Caco-2 (cell line): ENCODE measurements around the gene PPP4R1. TPM values are rescaled to one million over a fixed set of nuclear protein-coding genes. Genes with fewer than 3 reads are reported as not detected.

Experiments
- BruUV-seq: library from RNA; stranded (reverse); fragments of 400-500 nt; replicated peaks from 2 replicates; lab custom pipeline; 2021; lab: Mats Ljungman, UMichigan
- CTCF ChIA-PET: fragments of 300-600 bp; sonication (Branson Sonifier 250); formaldehyde crosslinking; loops from one replicate; lab custom pipeline; 2022; ENCODE audit warnings: antibody characterized with exemption; lab: Charles Lee
- POLR2A ChIA-PET: fragments of 300-600 bp; sonication (Branson Sonifier 250); formaldehyde crosslinking; loops from one replicate; lab custom pipeline; 2022; ENCODE audit warnings: antibody characterized with exemption; lab: Charles Lee
- DNase-seq, 2 experiments: peaks; one replicate each; pipeline versions ENCODE4 v3.0.0 to v3.0.0-alpha.2; 2020 to 2022
- H3K27me3 ChIP-seq: replicated peaks from 2 replicates; pipeline ENCODE4 v1.6.0; 2011; ENCODE audit warnings: low read length; ENCODE audit not compliant: control insufficient read depth, insufficient read depth
- H3K36me3 ChIP-seq: 2 replicates; pipeline ENCODE4 v1.5.1; 2011; ENCODE audit warnings: low read length; ENCODE audit not compliant: control insufficient read depth, insufficient read depth
- H3K4me1 ChIP-seq: fragments of 250-450 bp; sonication (Bioruptor Pico); 2 replicates; pipeline ENCODE4 v1.5.1; 2020; ENCODE audit warnings: mild to moderate bottlenecking
- H3K4me3 ChIP-seq: 2 replicates; pipeline ENCODE4 v1.5.1; 2011; ENCODE audit warnings: low read depth, mild to moderate bottlenecking, control low read depth, low read length
- H3K9me3 ChIP-seq: fragments of 250-450 bp; sonication (Bioruptor Pico); 2 replicates; pipeline ENCODE4 v1.5.1; 2020; ENCODE audit warnings: mild to moderate bottlenecking, moderate library complexity
- H3K27ac Mint-ChIP-seq: one replicate; pipeline ENCODE4 v1.8.0; 2022; ENCODE audit warnings: mixed read lengths; ENCODE audit not compliant: unreplicated experiment
- H3K27me3 Mint-ChIP-seq: one replicate; pipeline ENCODE4 v1.8.0; 2022; ENCODE audit warnings: mixed read lengths; ENCODE audit not compliant: insufficient read depth, unreplicated experiment
- H3K36me3 Mint-ChIP-seq: one replicate; pipeline ENCODE4 v1.8.0; 2022; ENCODE audit warnings: mild to moderate bottlenecking, mixed read lengths; ENCODE audit not compliant: insufficient read depth, unreplicated experiment
- H3K4me1 Mint-ChIP-seq: one replicate; pipeline ENCODE4 v1.8.0; 2022; ENCODE audit warnings: low read depth, mixed read lengths; ENCODE audit not compliant: unreplicated experiment
- H3K4me3 Mint-ChIP-seq: one replicate; pipeline ENCODE4 v1.8.0; 2022; ENCODE audit warnings: mild to moderate bottlenecking, moderate library complexity, mixed read lengths; ENCODE audit not compliant: unreplicated experiment
- H3K9me3 Mint-ChIP-seq: one replicate; pipeline ENCODE4 v1.8.0; 2022; ENCODE audit warnings: mixed read lengths; ENCODE audit not compliant: unreplicated experiment
- intact Hi-C: fragments of 100-400 bp; cut with micrococcal nuclease; formaldehyde crosslinking; loops from one replicate; pipeline ENCODE4 v1.10.0; 2022; ENCODE audit not compliant: unreplicated experiment
- total RNA-seq: library from RNA; stranded (reverse); gene quantifications from 2 replicates; pipeline ENCODE4 v1.2.3, GENCODE V29; 2022
- TF ChIP-seq, protein P1 (sequence below), 2 experiments: fragments of 200-600 bp in 1 of 2; IDR thresholded peaks; 1 replicate in 1 of 2; 2 replicates in 1 of 2; pipeline versions ENCODE4 v1.5.1 to v1.8.0; 2011 to 2022; ENCODE audit warnings: antibody characterized with exemption in 1 of 2, control low read depth in 1 of 2, inconsistent platforms in 1 of 2, low read depth in 1 of 2, low read length in 1 of 2, mild to moderate bottlenecking in 1 of 2, moderate library complexity in 1 of 2; ENCODE audit not compliant: insufficient read depth in 1 of 2, severe bottlenecking in 1 of 2, unreplicated experiment in 1 of 2

The PPP4R1 gene
- total RNA-seq, 1 experiment from 2014 or later = 96.6 TPM

DNA sequence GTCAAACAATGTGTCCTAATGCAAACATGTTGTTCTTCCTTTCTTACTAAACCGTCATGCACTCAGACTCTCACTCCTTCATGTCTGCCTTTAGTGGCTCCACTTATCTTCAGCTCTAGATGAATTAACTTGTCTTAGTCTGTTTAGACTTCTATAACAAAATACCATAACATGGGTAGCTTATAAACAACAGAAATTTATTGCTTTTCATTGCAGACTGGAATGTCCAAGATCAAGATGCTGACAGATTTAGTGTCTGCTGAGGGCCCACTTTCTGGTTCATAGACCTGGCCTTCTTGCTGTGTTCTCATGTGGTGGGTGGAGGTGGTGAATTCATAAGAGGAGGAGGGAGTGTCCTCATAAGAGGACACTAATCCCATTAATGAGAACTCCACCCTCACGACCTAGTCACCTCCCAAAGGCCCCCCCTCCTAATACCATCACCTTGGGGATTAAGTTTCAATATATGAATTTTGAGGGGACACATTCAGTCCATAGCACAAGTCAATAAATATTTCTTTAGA is 106.7 kb downstream of the PPP4R1 start:
- intact Hi-C loops = no loop called here

DNA sequence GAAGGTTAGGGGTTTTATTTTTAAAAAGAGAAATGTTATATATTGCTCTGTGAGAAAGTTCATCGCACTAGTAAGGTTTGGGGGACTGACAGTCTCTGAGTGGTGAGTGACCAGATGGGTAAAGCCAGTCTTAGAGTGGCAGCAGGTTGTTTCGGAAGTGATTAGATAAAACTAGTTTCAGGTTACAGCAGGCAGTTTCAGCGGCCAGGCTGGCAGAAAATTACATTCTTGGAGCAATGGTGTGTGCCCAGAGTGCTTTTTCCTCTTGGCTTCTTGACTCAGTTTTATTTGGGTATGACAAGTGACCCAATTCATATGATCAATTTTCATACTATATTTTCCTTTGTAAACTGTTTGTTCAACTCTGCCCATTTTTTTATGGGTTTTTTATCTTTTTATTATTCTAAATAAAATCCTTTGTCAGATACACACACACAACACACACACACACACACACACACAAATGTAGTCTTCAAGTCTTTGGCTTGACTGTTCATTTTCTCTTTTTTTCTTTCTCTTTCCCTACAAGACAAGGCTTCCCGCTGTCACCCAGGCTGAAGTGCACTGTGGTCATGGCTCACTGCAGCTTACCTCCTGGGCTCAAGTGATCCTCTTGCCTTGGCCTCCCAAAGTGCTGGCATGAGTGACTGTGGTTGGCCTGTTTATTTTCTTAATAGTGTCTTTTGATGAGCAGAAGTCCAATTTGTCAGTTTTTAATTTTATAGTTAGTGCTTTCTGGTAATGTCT is 108.1 kb downstream of the PPP4R1 start:
- no TSS peak for BruUV-seq
- peak overlapping the region; percentile 20 for H3K27ac Mint-ChIP-seq
- Histone ChIP-seq H3K4me1 (no peaks in the 10 kb centered on the region), H3K36me3 (no peaks in the 10 kb centered on the region), H3K4me3 (no peak overlapping the region), H3K9me3 (peaks cover 13% of the 10 kb centered on the region), H3K27me3 (no peaks in the 10 kb centered on the region)
- H3K9me3 Mint-ChIP-seq = peaks cover 9% of the 10 kb centered on the region
- no peak for DNase-seq
- H3K4me1 Mint-ChIP-seq = peaks cover 23% of the 10 kb centered on the region
- intact Hi-C loops = no loop called here
- POLR2A ChIA-PET = no interaction called here
- H3K27me3 Mint-ChIP-seq = no peaks in the 10 kb centered on the region
- CTCF ChIA-PET = no interaction called here
- TF ChIP-seq, protein P1, sequence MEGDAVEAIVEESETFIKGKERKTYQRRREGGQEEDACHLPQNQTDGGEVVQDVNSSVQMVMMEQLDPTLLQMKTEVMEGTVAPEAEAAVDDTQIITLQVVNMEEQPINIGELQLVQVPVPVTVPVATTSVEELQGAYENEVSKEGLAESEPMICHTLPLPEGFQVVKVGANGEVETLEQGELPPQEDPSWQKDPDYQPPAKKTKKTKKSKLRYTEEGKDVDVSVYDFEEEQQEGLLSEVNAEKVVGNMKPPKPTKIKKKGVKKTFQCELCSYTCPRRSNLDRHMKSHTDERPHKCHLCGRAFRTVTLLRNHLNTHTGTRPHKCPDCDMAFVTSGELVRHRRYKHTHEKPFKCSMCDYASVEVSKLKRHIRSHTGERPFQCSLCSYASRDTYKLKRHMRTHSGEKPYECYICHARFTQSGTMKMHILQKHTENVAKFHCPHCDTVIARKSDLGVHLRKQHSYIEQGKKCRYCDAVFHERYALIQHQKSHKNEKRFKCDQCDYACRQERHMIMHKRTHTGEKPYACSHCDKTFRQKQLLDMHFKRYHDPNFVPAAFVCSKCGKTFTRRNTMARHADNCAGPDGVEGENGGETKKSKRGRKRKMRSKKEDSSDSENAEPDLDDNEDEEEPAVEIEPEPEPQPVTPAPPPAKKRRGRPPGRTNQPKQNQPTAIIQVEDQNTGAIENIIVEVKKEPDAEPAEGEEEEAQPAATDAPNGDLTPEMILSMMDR (IDR thresholded peaks at IDR 0.05; ENCODE audit: insufficient read depth in 1 of 2, low read depth in 1 of 2, low read length in 1 of 2, severe bottlenecking in 1 of 2, unreplicated experiment in 1 of 2) = no peak
- no peak overlapping the region for H3K4me3 Mint-ChIP-seq
- H3K36me3 Mint-ChIP-seq = peaks cover 21% of the 10 kb centered on the region

More for the DNA sequence above, 106.7 kb downstream of the PPP4R1 start:
- Mint-ChIP-seq H3K4me3 (no peak overlapping the region), H3K9me3 (peaks cover 9% of the 10 kb centered on the region), H3K27me3 (no peaks in the 10 kb centered on the region), H3K27ac (no peak overlapping the region), H3K36me3 (peaks cover 14% of the 10 kb centered on the region), H3K4me1 (peaks cover 23% of the 10 kb centered on the region)
- Histone ChIP-seq H3K4me3 (no peak overlapping the region), H3K4me1 (no peaks in the 10 kb centered on the region), H3K27me3 (no peaks in the 10 kb centered on the region), H3K9me3 (peaks cover 5% of the 10 kb centered on the region), H3K36me3 (no peaks in the 10 kb centered on the region)
- DNase-seq = no peak
- TF ChIP-seq, protein P1 (IDR thresholded peaks at IDR 0.05; ENCODE audit: insufficient read depth in 1 of 2, low read depth in 1 of 2, low read length in 1 of 2, severe bottlenecking in 1 of 2, unreplicated experiment in 1 of 2) = no peak
- POLR2A ChIA-PET = no interaction called here
- BruUV-seq = no TSS peak
- CTCF ChIA-PET = no interaction called here

Other genes with a start within 250 kb of the PPP4R1 start
- 64.9 and 66.3 TPM in 2 replicates for gene RALBP1, start 139.0 kb downstream of the PPP4R1 start, total RNA-seq
- 9.5 and 14.5 TPM in 2 replicates for gene RAB31, start 93.7 kb upstream of the PPP4R1 start, total RNA-seq